ENCODE results near the gene SPATS2.
"Not testable (repeated sequence)": the region's sequence is repeated elsewhere in the genome, so short reads cannot be mapped to it uniquely, and the experiment has no call there.

SPATS2 gene

GRCh38 chr12:49414364-49414763, 47.1 kb downstream of the SPATS2 start:
- no peak for DNase-seq

GRCh38 chr12:49415521-49415970, 48.3 kb downstream of the SPATS2 start:
- no peak for DNase-seq

- no peak for DNase-seq
These were observed 49.6 kb downstream of the SPATS2 start for GRCh38 chr12:49416892-49417291.

- DNase-seq, result no peak
These were observed 50.3 kb downstream of the SPATS2 start for GRCh38 chr12:49417558-49417957.

GRCh38 chr12:49420556-49420955, 53.3 kb downstream of the SPATS2 start:
- no peak for DNase-seq

- DNase-seq, result no peak
These were observed 54.9 kb downstream of the SPATS2 start for GRCh38 chr12:49422114-49422513.

GRCh38 chr12:49428793-49429192, 61.5 kb downstream of the SPATS2 start:
- no peak for DNase-seq

- no peak for DNase-seq
These were observed 65.4 kb downstream of the SPATS2 start for GRCh38 chr12:49432616-49433015.

- DNase-seq, result not testable (repeated sequence)
These were observed 69.5 kb downstream of the SPATS2 start for GRCh38 chr12:49436799-49437198.

- DNase-seq, result no peak
These were observed 71.8 kb downstream of the SPATS2 start for GRCh38 chr12:49439042-49439441.

GRCh38 chr12:49440035-49440434, 72.8 kb downstream of the SPATS2 start:
- no peak for DNase-seq

GRCh38 chr12:49442915-49443314, 75.7 kb downstream of the SPATS2 start:
- no peak for DNase-seq

GRCh38 chr12:49446571-49446970, 79.3 kb downstream of the SPATS2 start:
- no peak for DNase-seq

GRCh38 chr12:49448858-49449257, 81.6 kb downstream of the SPATS2 start:
- no peak for DNase-seq

- no peak for DNase-seq
These were observed 84.4 kb downstream of the SPATS2 start for GRCh38 chr12:49451468-49452259.

GRCh38 chr12:49455501-49455900, 88.2 kb downstream of the SPATS2 start:
- DNase-seq, result no peak

- DNase-seq, result no peak
These were observed 88.9 kb downstream of the SPATS2 start for GRCh38 chr12:49456131-49456679.

GRCh38 chr12:49458816-49459215, 91.6 kb downstream of the SPATS2 start:
- no peak for DNase-seq

- no peak for DNase-seq
These were observed 94.0 kb downstream of the SPATS2 start for GRCh38 chr12:49461221-49461620.

GRCh38 chr12:49462083-49462744, 95.0 kb downstream of the SPATS2 start:
- DNase-seq, result no peak

- DNase-seq, result no peak
These were observed 97.9 kb downstream of the SPATS2 start for GRCh38 chr12:49465132-49465531.

GRCh38 chr12:49470986-49471385, 103.7 kb downstream of the SPATS2 start:
- no peak for DNase-seq

GRCh38 chr12:49471557-49471956, 104.3 kb downstream of the SPATS2 start:
- no peak for DNase-seq

GRCh38 chr12:49476091-49476490, 108.8 kb downstream of the SPATS2 start:
- DNase-seq, result no peak
